Embryonic facial prominence (tissue), 1 donor: ENCODE measurements around the gene ASAH2.
"Not testable (repeated sequence)": the region's sequence is repeated elsewhere in the genome, so short reads cannot be mapped to it uniquely, and the experiment has no call there.

Source experiments
- DNase-seq: peaks from one replicate; pipeline ENCODE4 v3.0.0-alpha.2; 2016; ENCODE audit errors: extremely low spot score

The ASAH2 gene

DNA sequence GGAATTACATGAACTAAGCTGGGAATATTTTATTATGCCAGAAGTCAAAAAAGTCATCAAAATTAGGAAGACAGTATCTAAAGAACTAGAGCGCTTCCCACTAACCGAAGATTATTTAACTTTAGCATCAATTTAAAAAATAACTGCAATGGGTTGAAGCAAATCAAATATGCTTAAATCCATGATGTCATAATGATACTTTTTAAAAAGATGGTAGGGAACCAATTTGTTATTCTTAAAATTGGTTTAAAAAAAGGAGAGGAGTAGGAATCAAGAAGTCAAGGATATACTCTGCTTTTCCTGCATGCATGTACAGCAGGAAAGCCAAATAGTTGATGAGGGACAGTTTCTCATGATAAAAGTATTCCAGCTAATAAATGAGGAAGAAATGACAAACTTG is 3.2 kb upstream of the ASAH2 start:
- DNase-seq: no peak

DNA sequence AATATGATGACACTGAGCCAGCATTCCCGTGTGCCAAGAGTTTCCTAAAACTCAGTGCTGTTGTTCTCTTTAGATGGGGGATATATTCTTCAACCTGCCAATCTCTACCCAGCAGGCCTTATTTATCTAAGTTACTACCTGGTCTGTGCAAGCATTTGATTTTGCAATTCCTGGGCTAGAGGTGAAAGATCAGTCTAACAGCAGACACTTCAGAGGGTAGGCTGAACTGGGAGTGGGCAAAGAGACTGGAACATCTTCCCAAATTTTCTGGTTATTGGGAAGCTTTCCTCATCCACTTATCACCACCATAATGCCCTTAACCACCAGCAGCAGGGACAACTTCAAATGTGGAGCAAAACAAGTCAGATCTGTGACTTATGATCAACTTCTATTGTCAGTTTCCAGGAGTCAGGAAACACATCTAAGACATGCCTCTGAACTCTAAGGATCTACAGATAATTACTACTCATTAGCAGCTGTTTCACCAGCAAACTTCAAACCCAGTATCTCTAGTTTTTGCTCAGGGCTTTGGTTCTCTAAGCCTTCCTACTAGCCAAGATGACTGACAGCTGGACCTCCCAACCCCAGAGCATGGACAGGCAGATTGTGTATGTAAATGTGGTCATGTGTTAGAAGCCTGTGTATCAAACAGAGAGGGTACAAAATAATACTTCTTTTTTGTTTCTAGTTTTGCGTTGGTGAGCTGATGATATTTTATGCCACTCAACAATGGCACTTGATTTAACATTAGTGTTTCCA is 1.0 kb downstream of the ASAH2 start:
- DNase-seq: no peak

DNA sequence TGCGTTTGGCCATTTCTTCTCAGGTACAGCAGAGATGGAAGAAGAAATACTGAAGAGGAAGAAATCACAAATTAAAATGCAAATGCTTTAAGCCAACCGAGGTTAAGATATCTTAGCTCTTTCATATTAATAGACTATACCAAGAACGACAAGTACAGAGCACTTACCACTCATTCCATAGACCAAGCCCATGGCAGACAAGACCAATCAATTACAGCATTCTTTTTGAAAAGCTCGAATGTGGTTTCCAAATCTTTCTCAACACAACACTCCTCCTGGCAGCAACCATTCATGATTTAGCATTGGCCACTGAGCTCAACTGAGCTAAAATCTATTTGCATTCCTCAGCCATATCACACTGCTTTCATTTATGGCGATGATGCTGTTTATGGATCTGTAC is 2.7 kb downstream of the ASAH2 start:
- DNase-seq: no peak

DNA sequence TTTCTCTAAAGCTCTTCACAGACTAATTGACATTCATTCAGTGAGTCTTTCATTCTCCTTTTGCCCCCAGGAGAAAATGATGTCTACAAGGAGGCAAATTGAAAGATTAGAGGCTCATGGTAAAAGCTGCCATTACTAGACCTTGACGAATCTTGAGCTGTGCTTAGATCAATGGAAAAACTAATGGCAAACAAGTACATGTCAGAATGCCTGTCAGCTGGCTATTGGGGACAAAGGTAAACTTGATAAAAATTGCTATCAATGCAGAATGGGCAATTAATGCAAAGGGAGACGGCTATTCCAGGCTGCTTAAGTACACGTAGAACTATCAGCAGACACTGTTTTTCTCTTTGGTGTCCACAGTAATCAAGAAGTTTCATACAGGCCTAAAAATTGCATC is 3.3 kb downstream of the ASAH2 start:
- no peak for DNase-seq

DNA sequence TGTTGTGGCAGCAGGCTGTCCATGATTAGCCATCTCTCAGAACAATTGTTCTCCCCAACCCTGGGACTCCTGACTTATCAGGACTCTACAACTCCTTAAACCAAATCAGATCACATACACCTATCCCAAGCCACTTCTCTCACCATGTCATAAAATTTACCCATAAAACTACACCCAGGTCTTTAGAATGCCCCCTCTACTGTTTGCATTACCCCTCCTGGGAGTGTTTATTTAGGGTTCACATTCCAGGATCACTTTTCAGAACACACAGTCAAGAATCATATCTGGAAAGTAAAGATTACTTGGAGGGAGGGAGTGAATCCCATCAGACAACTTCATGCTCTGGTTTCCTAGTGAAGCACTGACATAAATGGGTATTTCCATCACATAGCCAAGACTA is 7.1 kb downstream of the ASAH2 start:
- DNase-seq: no peak

DNA sequence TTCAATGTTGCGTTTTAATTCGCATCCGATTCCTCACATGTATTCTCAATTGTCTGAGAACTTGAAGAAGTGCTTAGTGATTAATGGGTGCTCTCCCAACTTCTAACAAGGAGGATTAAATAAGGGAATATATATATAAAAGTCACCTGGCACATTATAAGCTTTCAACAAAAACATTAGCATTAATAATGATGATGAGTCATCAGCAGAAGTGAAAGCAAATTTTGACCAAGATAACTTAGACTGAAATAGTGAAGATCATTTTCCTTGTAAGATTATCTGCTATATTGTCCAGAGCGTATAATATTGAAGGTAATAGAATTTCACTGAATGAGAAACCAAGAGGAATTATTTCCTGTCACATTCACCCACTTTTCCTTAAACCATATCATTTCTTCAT is 8.5 kb downstream of the ASAH2 start:
- DNase-seq: no peak

DNA sequence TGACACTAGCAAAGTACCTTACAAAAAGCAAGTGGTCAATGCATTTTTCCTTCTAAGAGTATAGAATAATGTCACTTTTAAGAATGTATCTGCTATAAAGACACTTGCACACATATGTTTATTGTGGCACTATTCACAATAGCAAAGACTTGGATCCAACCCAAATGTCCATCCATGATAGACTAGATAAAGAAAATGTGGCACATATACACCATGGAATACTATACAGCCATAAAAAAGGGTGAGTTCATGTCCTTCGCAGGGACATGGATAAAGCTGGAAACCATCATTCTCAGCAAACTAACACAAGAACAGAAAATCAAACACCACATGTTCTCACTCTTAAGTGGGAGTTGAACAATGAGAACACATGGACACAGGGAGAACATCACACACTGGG is 9.8 kb downstream of the ASAH2 start:
- DNase-seq: not testable (repeated sequence)

DNA sequence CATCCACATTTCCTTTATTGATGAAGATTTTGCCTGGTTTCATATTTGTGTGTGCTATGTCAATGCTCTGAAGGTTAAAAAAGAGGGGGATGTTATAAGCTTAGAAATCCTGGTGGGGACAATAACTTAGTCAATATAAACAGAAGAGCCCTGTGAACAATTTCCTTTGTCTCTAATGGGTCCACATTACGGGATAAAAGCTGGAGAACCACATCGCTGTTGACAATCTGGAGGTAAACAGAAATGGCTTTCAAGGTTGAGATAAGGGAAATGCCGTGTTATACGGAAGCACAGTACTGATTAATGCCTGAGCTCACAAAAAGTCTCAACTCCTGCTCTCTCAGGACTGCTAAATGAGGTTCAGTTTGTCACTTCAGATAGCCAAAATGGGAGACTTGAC is 16.8 kb downstream of the ASAH2 start:
- DNase-seq: no peak

DNA sequence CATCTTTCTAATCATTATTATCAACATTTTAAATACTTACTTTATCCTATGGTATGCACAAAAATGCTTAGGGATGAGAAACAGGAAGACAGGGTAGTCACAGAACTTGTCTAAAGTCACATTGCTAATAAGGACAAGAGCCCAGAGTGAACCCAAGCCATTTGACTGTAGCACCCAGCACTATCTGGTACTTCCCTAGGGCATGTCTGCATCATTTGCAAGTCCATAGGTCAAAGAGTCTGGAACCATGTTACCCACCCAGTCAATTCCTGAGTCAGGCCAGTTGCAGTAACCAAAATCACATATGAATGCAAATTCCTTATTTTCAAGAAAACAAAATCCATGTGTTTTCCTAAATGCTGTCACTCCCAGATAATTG is 19.1 kb downstream of the ASAH2 start:
- DNase-seq: no peak

DNA sequence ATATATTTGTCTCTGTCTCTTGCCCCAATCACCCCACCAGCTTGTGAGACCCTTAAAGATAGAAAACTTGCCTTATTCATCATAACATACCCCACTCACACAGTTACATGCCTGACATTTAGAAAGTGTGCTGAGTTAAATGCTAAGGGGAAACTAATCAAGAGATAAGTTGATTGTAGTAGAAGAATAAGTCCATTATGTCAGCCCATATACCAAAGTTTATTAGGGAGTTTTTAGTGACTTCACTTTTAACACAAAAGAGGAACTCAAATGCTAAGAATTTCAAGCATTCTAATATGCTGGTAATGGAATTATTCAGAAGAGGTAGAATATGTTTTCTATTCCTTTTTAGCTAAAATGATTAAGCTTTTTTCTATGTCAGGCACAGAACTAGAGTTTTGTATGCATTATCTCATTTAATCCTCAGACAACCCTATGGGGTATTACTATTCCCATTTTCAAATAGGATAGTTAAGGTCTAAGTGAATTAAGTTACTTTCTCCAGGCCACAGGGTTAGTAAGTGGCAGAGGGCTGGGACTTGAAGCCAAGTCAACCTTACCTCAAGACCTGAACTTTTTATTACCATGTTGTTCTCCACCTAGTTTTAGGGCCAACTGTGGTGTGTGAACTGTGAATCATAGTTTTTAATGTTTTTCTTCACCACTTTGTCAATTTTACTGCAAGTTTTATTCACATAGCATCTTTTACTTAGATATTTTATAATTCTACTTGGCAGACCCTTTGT is 19.6 kb downstream of the ASAH2 start:
- no peak for DNase-seq

DNA sequence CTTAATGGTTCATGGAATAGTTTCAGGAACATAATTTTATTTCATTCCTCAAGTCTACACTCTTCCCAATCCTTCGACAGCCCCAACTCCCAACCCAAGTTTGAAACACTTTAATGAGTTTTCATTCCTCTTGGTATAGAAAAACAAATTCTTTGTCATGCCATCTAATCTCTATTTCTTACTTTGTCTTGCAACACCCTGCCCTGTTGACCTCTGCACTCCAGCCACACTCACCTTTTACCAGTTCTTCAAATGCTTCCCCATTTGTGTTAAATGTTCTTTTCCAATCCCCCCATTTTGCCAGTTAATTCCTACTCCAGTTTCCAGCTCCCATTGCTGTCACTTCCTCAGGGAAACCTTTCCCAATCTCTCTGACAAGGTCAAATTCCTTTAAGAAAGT is 21.9 kb downstream of the ASAH2 start:
- no peak for DNase-seq

DNA sequence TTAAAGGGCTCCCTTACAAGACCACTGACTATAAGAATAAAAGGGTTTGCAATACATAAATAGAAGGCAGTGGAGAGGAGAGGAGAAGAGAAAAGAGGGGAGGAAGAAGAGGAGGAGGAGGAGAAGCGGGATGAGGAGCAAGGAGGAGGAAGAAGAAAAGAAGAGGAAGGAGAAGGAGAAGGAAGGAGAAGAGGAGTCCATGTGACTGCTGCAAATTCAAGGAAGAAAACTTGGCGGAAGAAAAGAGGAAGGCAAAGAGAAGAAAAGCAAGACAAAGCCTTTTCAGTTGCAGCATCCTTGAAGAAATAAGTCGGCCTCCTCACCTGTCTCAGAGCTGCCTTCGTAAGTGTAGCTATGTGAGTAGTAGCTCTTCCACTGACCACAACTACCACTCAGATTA is 22.6 kb downstream of the ASAH2 start:
- no peak for DNase-seq

DNA sequence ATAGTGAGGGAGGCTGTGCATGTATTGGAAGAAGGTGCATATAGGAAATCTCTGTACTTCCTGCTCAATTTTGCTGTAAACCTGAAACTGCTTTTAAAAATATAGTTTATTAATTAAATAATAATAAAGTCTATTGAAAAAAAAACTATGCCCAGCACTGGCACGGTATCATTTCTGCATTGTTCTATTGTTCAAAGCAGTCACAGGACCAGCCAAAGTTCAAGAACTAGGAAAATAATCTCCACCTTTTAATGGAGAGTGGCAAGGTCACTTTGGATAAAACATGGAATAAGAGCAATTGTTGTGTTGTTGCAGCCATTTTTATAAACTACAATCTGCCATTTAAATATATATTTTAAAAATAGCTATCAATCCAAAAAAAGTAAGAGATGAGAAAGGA is 24.7 kb downstream of the ASAH2 start:
- no peak for DNase-seq

DNA sequence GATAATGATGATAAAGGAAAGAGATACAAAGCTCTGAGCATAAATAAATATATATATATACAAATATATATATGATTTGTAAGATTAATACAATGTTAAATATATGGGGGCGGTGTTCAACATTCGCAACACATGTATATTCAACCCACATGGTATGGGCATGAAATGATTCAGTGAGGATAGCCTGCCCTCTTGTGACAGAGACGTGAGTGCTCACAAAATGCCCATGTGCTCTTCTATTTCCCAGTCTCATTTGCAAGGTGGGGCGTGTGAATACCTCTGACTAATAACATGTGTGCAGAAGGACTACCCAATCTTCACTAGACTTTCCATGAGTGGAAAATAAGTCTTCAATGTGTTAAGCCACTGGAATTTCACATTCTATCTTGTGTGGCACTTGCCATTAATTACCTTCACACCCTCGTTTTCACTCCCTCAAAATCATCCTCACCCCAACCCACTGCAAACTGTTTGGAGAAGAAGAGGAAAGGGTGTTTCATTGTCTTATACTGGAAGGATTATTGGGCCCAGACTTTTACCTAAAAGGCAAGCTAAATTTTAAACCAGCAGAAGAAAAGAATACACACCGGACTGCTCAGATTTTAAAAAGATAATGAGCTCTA is 26.9 kb downstream of the ASAH2 start:
- DNase-seq: no peak

DNA sequence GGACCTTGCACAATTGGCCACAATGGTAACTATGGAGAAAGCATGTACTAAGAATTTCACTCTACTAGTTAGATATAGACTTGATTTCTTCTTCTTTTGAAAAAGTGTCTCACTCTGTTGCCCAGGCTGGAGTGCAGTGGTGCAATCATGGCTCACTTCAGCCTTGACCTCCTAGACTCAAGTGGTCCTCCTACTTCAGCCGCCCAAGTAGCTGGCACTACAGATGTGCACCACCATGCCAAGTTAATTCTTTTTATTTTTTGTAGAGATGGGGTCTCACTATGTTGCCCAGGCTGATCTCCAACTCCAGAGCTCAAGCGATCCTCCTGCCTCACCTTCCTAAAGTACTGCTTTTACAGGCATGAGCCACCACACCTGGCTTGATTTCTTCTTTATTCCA is 29.1 kb downstream of the ASAH2 start:
- no peak for DNase-seq

DNA sequence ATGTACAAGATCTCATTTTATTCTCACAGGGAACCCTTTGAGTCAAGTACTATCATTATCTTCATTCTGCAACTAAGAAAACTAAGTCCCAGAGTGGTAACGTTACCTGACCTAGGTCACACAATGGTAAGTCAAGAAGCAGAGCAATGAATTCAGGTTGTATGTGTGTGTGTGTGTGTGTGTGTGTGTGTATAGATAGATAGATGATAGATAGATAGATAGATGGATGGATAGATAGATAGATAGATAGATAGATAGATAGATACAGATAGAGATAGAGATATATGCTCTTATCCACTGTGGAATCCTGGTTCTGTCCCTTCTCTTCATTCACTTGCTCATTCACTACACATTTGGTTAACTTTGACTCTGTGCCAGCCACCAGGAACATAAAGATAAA is 29.8 kb downstream of the ASAH2 start:
- no peak for DNase-seq

DNA sequence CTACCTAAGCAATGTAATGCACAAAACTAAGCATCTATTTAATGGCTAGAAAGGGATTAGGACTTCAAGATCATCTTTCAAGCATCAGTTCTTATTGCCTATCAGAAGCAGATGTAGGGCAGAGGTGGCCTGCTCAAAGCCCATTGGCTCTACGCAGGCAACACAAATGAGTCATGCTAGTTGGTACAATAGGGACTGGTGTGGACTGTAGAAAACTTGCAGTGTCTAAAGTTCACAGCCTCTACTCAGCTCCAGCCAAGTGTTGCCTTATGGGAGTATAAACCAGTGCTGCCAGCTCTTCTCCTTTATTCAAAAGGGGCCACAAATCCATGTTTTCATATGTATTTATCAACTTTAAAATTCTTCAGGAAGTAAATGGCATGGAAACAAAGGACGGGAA is 31.7 kb downstream of the ASAH2 start:
- no peak for DNase-seq

DNA sequence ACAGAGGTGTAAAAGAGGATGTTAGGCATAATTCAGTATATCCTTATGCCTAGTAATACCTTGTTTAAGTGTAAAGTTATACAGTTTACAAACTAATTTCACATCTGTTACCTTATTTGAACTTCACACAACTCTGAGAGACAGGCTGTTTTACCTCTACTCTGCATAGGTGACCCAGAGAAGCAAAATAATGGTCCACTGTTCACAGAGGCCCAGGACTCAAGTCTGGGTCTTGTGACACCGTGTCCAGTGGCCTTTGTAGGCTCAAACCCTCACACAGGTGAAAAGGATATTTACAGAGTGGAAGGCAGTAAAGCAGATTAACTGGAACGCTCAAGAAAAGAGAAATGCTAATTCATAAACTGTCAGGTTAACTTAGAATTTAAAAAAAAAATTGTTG is 32.1 kb downstream of the ASAH2 start:
- no peak for DNase-seq

DNA sequence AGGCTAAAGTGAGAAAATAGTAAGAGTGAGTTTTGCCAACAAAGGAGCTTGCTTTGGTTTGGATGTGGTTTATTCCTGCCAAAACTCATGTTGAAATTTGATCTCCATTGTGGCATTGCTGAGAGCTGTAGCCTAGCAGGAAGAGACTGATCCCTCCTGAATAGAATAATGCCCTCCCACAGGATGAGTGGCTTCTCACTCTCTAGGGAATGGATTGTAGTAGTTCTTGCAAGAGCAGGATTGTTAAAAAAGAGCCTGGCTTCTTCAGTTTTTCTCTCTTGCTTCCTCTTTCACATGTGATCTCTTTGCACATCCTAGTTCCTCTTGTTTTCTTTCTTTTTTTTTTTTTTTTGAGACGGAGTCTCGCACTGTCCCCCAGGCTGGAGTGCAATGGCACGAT is 34.4 kb downstream of the ASAH2 start:
- no peak for DNase-seq

DNA sequence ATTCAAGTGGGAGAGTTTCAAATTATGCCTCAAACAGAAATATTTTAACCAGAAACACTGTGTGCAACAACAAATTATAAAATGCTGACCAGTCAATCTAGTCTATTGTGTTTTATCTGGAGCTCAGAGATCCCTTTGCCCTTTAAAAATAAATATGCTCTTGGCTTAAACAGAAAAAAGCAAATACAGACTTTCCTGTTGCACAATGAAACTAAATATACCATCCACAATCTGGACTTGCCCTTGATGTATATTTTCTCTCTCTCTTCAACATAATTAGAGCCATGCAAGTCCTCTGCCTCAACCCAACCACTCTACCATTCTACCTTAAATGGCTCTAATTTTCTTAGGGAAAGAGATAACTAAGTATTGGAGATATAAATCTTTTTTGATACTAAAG is 34.9 kb downstream of the ASAH2 start:
- DNase-seq: no peak

DNA sequence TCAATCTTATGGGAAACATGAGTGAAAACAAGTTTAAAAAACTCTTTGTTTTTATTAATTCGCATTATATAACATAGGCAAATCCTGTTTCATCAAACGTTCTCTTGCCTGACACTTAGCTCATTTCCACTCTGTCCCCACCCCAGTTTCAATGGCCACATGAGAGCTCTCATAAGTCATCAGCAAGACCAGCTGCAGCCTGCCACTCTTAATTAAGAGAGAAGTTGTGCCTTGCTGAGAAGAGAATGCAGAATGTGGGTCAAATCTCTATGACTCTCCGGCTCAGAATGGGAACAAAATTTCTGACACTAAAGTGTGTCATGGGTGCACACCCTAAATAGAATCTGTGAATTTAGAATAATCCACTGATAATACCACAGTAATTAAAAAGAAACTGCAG is 39.6 kb downstream of the ASAH2 start:
- DNase-seq: no peak

DNA sequence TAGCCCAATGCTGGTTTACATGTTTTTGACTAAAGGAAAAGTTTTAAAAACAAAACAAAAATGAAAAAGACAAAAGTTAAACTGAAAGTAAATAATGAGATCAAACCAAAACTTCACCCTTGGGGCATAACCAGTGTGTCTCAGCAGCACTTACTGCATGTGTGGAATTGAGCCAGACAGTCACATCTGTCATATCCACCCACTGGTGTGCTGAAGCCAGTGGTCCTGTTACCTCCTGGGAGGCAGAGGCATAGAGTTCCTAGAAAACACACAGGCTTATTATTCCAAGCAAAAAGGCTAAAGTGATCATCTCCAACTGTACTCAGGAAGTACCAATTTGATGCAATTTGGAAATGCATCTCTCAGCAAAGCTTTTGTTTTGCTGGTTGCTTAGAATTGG is 40.4 kb downstream of the ASAH2 start:
- DNase-seq: no peak
